Stimulated activated CD8-positive, alpha-beta memory T cell treated with anti-CD3 and anti-CD28 coated beads, Interleukin-12 subunit alpha, Interleukin-12 subunit beta, amount 100 ng/mL, for 24 hours (primary cell): Measurements from ENCODE around the gene GRIP1.

Experiments
- DNase-seq: peaks from one replicate; pipeline ENCODE4 v3.0.0-alpha.2; 2020; ENCODE audit errors: extremely low read depth

Gene GRIP1

GRCh38 chr12:66453844-66454243 lies 225.0 kb downstream of the GRIP1 start:
- DNase-seq, result no peak

GRCh38 chr12:66453120-66453519 lies 225.8 kb downstream of the GRIP1 start:
- DNase-seq, result no peak

- DNase-seq, result no peak
Measured at GRCh38 chr12:66449531-66449930, 229.3 kb downstream of the GRIP1 start.

- no peak for DNase-seq
Measured at GRCh38 chr12:66447643-66448042, 231.2 kb downstream of the GRIP1 start.

GRCh38 chr12:66446276-66446675 lies 232.6 kb downstream of the GRIP1 start:
- no peak for DNase-seq

GRCh38 chr12:66441905-66442559 lies 236.8 kb downstream of the GRIP1 start:
- no peak for DNase-seq

GRCh38 chr12:66438601-66439000 lies 240.3 kb downstream of the GRIP1 start:
- no peak for DNase-seq

GRCh38 chr12:66430106-66430505 lies 248.8 kb downstream of the GRIP1 start:
- no peak for DNase-seq

GRCh38 chr12:66428870-66429269 lies 250.0 kb downstream of the GRIP1 start:
- no peak for DNase-seq

- no peak for DNase-seq
Measured at GRCh38 chr12:66428261-66428660, 250.6 kb downstream of the GRIP1 start.

GRCh38 chr12:66426696-66427095 lies 252.2 kb downstream of the GRIP1 start:
- DNase-seq, result no peak

- DNase-seq, result no peak
Measured at GRCh38 chr12:66423266-66423665, 255.6 kb downstream of the GRIP1 start.

GRCh38 chr12:66418908-66419307 lies 260.0 kb downstream of the GRIP1 start:
- DNase-seq, result no peak

- DNase-seq, result no peak
Measured at GRCh38 chr12:66417217-66417616, 261.7 kb downstream of the GRIP1 start.

- no peak for DNase-seq
Measured at GRCh38 chr12:66409195-66409871, 269.5 kb downstream of the GRIP1 start.

- no peak for DNase-seq
Measured at GRCh38 chr12:66405395-66405794, 273.5 kb downstream of the GRIP1 start.

GRCh38 chr12:66403746-66404145 lies 275.1 kb downstream of the GRIP1 start:
- DNase-seq, result no peak

GRCh38 chr12:66399911-66400306 lies 279.0 kb downstream of the GRIP1 start:
- DNase-seq, result no peak

- DNase-seq, result no peak
Measured at GRCh38 chr12:66398931-66399910, 279.7 kb downstream of the GRIP1 start.

- DNase-seq, result no peak
Measured at GRCh38 chr12:66397574-66398290, 281.1 kb downstream of the GRIP1 start.

GRCh38 chr12:66393890-66394289 lies 285.0 kb downstream of the GRIP1 start:
- DNase-seq, result no peak
